HG03196 (cell line): Measurements from ENCODE around the gene GGTLC1.

Experiments used
- ATAC-seq: cut with Tn5 transposase; IDR thresholded peaks from one replicate; pipeline ENCODE4 v1.9.1; 2021; ENCODE audit not compliant: unreplicated experiment

Gene GGTLC1

DNA sequence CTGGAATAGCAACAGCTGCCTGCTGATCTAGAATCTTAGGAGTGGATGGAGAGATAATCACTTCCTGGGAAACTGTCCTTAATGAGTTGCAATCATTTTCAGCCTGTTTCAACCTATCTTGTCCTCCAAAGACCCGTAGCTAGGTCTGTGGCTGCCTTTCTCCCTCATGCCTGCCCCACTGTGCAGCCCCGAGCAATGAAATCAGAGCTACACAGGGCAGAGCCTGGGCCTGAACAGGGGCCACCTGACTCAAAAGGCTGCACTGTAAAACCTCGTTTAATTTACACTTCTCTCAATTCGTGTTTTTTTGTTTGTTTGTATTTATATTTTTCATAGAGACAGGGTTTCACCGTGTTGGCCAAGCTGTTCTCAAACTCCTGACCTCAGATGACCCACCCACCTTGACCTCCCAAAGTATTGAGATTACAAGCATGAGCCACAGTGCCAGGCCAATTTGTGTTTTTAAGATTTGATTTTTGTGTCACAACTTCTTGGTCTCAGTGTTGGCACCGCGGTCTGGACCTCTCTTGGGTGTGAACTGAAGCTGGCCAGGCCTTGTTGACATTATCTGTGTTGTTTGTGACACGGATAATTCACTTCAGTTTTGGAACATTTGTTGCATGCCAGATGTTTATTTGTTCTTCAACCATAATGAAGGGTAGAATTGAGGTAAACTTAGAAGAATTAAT, 21.5 kb downstream of the GGTLC1 start:
- no peak for ATAC-seq

DNA sequence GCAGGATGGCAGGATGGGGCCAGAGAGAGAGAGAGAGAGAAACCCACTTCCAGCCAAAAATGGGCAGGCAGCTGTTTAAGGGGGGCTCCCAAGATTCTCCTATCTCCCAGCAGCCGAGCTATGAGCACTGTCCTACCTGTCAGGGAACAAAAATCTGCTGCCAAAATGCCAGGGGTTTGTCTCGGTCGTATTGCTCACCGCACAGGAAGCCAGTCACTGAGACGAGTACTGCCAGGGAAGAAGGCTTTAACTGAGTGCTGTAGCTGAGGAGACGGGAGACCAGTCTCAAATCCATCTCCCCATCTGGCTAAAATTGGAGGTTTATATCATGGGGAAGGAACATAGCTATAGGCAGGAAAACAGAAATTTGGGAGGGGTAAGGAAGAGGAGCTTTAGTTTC, 22.3 kb downstream of the GGTLC1 start:
- no peak for ATAC-seq

DNA sequence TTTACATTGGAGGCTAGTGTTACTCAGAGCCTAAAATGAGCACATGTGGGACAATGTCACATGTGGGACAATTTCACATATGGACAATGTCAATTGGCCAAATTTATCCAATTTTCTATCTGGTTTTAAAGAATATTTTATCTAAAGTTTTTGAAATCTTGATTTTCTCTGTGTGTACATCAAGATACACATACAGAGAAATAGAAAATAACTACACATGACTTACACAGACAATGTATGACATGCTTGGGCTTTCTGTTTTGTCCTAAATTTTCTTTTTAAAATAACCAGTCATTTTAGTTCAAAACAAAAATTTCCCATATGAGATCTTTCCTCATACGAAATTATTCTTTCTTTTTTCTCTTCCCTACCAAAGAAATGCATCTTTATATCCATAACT, 24.6 kb downstream of the GGTLC1 start:
- no peak for ATAC-seq

DNA sequence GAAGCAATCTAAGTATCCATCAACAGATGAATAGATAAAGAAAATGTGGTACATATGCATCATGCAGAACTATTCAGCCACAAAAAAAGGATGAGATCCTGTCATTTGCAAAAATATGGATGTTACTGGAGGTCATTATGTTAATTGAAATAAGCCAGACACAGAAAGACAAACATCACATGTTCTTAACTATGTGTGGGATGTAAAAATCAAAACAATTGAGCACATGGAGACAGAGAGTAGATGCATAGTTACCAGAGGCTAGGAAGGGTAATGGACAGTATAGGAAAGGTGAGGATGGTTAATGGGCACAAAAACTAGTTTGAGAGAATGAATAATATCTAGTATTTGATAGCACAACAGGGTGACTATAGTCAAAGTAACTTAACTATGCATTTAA, 26.3 kb downstream of the GGTLC1 start:
- no peak for ATAC-seq

DNA sequence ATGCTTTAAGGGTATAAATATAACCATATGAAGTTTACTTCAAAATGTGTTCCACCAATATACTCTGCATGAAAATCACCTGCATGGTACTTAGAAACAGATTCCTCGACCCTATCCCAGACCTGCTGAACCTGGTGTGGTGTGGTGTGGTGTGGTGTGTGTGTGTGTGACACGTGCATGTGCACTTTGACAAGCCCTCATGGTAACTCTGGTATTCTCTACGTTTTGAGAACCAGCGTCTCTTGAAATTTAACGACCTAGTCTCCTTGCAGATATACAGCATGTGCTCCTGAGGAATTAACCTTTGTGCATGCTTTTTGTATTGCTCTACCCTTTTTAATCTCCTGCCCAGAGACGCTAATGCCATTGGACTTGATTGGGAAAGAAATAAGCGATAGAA, 29.5 kb downstream of the GGTLC1 start:
- no peak for ATAC-seq

DNA sequence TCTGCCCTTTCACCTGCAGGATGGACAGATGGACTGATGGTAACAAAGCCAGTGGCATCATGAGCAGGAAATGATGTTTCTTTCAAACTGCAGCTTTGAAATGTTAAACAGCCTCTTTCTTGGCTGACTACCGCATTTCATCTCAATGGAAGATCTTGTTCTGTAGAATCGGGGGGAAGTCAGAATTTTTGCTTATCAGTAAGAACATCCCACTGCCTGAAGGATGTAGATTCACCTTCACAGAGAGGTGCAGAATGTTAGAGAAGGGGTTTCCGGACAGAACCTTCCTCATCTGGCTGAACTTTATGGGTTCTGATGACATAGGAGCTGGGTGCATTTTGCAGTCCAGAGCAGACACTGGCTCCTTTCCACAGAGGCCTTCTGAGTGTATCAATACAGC, 32.7 kb downstream of the GGTLC1 start:
- no peak for ATAC-seq

DNA sequence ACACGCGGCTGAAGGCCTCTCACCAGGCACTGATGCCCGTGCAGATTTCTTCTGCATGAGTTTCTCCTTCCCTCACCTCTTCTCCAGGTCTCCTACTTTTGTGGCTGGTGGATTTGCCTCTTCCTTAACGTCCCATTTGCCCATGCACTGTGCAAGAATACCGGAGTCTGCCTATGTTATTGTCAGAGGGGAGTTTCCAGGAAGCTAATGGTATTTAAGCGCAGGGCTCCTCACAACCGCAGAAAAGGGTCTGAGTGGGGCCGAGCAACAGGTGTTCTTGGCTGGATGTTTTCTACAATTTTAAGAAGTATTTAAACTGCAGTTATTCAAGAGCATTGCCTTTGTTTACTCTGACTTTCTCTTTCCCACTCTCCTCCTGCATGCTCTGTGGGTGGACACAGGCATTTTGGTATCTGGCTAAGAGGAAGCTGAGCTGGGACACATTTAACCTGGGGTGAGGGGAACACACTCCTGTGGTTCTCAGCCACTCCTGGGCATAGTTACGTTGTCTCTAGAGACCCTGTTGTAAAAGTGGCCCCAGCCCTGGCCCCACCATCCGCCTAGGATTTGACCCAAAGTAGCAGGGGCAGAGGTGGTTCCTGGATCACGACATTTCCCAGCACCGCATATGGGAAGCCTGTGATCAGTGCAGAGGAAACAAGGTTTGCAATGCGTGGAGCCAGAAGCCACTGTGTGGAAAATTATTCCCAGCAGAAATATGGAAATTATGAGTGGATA, 34.4 kb downstream of the GGTLC1 start:
- ATAC-seq, result no peak

DNA sequence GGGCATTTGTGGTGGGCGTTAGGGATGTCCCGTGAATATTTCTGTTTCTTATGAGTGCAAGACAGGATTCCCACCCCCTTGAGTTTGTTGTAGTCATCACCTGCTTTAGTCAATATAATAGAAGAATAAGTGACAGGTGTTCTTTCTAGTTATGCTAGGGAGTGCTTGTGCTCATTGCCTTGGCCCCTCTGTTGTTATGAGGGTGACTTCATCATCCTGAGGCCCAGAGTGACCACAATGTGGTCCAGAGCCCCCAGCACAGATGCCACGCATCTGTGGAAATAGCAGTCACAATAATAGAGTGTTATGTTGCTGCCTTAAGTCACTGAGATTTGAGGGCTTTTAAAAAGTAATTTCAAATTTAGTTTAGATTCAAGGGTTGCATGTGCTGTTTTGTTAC, 42.4 kb downstream of the GGTLC1 start:
- no peak for ATAC-seq

DNA sequence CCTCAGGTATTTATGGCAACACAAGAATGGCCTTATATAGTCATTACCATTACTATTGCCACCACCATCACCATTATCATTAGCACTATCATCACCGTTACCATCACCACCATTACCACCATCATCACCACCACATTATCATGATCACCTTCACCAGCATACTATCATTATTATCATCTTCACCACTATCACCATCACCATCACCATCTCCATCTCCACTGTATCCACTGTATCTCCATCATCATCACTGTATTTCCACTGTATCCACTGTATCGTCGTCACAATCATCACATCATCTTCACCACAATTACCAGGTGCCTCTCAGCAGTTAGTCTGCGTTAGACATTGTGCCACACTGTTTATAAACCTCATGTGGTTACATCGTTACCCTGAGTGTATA, 45.3 kb downstream of the GGTLC1 start:
- no peak for ATAC-seq

DNA sequence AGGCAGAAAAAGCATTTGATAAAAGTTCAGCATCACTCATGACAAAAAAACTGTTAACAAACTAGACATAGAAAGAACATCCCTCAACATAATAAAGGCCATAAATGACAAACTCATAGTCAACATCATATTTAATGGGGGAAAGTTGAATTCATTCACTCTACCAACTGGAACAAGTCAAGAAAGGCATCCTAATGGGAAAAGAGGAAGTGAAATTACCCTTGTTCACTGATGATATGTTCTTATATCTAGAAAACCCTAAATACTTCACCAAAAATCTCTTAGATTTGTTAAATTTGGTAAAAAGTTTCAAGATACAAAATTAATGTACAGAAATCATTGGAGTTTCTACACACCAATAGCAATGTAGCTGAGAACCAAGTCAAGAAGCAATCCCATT, 48.9 kb downstream of the GGTLC1 start:
- no peak for ATAC-seq

DNA sequence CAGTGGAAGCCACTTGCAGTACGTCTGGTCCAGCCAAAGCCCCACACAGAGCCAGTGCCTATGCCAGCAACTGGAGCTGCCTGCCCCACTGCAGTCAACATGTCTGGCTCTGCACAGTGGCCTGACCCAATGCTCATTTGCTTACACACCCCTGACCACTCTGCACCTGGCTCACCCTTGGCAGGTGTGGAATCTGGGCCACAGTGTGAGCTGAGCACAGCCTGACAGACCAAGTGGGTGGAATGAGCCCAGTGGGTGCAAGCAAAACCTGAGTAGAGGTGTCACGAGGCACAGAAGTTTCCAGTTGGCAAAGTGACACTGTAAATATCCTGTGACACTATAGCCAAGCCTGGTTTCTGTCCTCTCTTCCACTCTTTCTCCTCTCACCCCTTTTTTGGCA, 49.5 kb downstream of the GGTLC1 start:
- no peak for ATAC-seq

DNA sequence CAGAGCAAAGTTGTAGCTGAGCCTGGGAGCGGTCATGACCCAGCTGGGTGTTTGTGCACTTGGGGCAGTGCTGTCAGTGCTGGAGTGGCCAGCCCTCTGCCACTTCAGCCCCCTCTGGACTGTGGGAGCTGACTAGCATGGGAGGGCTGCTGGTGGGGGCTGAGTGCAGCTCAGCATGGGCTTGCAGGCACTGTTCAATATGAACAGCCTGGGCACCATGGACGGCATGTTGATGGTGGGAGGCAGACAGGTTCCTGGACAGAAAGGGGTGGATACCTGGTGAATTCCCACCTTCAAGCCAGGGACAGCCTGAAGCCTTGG, 50.5 kb downstream of the GGTLC1 start:
- no peak for ATAC-seq

DNA sequence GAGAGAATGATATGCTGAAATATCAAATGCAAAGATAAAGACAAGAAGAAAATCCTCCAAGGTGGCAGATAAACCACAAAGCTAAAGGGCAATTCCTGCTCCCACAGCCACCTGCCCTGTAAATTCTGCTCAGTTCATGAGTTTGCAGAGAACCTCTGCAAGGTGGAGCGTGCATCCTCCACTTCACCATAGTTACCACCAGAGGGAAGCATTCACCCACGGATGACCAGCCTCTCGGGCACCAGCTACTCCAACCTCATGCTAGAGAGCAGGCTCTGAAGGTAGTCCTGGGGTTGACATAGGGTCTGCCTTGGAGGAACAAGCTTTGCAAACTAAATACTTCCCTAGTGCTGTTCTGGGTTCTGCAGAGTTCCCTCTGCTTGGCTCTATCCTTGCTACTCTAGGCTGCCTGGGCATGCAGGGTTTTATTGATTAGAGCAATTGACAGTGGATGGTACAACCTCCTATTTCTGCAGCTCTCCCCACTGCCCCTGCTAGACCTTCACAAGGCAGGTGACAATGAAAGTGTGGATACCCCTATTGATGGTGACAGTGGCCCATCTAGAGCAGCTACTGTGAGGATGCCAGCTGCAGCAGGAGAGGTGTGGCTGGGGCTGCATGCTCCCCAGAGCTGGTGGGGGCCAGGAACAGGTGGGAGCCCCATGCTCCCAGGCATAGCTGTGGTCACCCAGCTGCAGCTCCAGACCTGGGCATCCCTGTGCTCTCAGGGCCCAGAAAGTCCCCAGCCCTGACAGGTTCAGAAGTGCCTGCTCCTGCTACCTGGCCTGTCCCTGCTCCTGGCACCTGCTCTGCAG, 51.1 kb downstream of the GGTLC1 start:
- ATAC-seq, result no peak
